Tibial artery (tissue), 4 donors: ENCODE measurements around the gene KLHL10.

Experiments used
- DNase-seq, 2 donors: peaks; one replicate each; pipeline ENCODE4 v3.0.0-alpha.2; 2019
- H3K27ac ChIP-seq, 2 donors: fragments of 200-600 bp; sonication (generic) in 1 of 2; 1 replicate in 1 of 2; 2 replicates in 1 of 2; pipeline ENCODE4 v1.5.1; 2018 to 2019; ENCODE audit warnings: mild to moderate bottlenecking in 1 of 2
- H3K27me3 ChIP-seq, 2 donors: fragments of 200-600 bp; sonication (generic) in 1 of 2; one replicate each; pipeline versions ENCODE4 v1.5.1 to v1.6.0; 2016 to 2019
- H3K36me3 ChIP-seq, 3 donors: fragments of 200-600 bp; sonication (generic) in 2 of 3; one replicate each; pipeline ENCODE4 v1.5.1; 2016 to 2019; ENCODE audit warnings: mild to moderate bottlenecking in 2 of 3
- H3K4me1 ChIP-seq, 4 donors: fragments of 200-600 bp; sonication (generic) in 2 of 4; 1 replicate in 3 of 4; 2 replicates in 1 of 4; pipeline ENCODE4 v1.5.1; 2016 to 2019
- H3K4me3 ChIP-seq, 2 donors: fragments of 200-600 bp; sonication (generic) in 1 of 2; 1 replicate in 1 of 2; 2 replicates in 1 of 2; pipeline ENCODE4 v1.5.1; 2018 to 2019; ENCODE audit warnings: mild to moderate bottlenecking in 2 of 2
- H3K9me3 ChIP-seq, 3 donors: fragments of 200-600 bp; sonication (generic) in 1 of 3; one replicate each; pipeline ENCODE4 v1.5.1; 2016 to 2019
- CTCF ChIP-seq, 2 experiments: fragments of 200-600 bp in 1 of 2; fragments of 450-650 bp in 1 of 2; IDR thresholded peaks; one replicate each; pipeline ENCODE4 v1.5.1; 2017 to 2019; ENCODE audit warnings: antibody characterized with exemption in 2 of 2, mild to moderate bottlenecking in 1 of 2, moderate library complexity in 1 of 2
- intact Hi-C: fragments of 100-400 bp; cut with DNase I; formaldehyde crosslinking; loops from one replicate; pipeline ENCODE4 v1.15.0; 2023; ENCODE audit warnings: low total_unique reads

KLHL10 gene

GRCh38 chr17:41860254-41860931 lies 22.8 kb downstream of the KLHL10 start:
- no peaks in the 10 kb centered on the region for H3K36me3 ChIP-seq
- no peak overlapping the region for H3K27ac ChIP-seq
- H3K9me3 ChIP-seq, result no peaks in the 10 kb centered on the region
- no peak for DNase-seq
- H3K27me3 ChIP-seq, result no peaks in the 10 kb centered on the region
- no peak for TF ChIP-seq CTCF (IDR thresholded peaks at IDR 0.05)
- intact Hi-C loops, result loop anchor here (10.0 kb wide), 1 partner anchor 46 kb away; the partner anchor contains the start of genes FKBP10 and P3H4
- H3K4me1 ChIP-seq, result peaks cover 0 to 38% (median 26%) of the 10 kb centered on the region in 4 donors
- H3K4me3 ChIP-seq, result no peak overlapping the region

- no peak for DNase-seq
- no peak overlapping the region for H3K27ac ChIP-seq
- H3K36me3 ChIP-seq, result peaks cover 0 to 12% (median 5%) of the 10 kb centered on the region in 3 donors
- intact Hi-C loops, result loop anchor here (10.0 kb wide), 1 partner anchor 48 kb away; the partner anchor contains the start of genes FKBP10 and P3H4
- no peaks in the 10 kb centered on the region for H3K27me3 ChIP-seq
- peaks cover 0 to 42% (median 26%) of the 10 kb centered on the region in 4 donors for H3K4me1 ChIP-seq
- TF ChIP-seq CTCF (IDR thresholded peaks at IDR 0.05), result no peak
- peak overlapping the region; percentile 96 to 100 for H3K4me3 ChIP-seq
- H3K9me3 ChIP-seq, result no peaks in the 10 kb centered on the region
Measured at GRCh38 chr17:41863074-41863848, 25.6 kb downstream of the KLHL10 start.

- no peaks in the 10 kb centered on the region for H3K9me3 ChIP-seq
- H3K27me3 ChIP-seq, result no peaks in the 10 kb centered on the region
- DNase-seq, result no peak
- peaks cover 0 to 42% (median 26%) of the 10 kb centered on the region in 4 donors for H3K4me1 ChIP-seq
- no peak for TF ChIP-seq CTCF (IDR thresholded peaks at IDR 0.05)
- peaks cover 0 to 21% (median 13%) of the 10 kb centered on the region in 3 donors for H3K36me3 ChIP-seq
- peak overlapping the region; percentile 96 to 100 for H3K4me3 ChIP-seq
- intact Hi-C loops, result loop anchor here (10.0 kb wide), 1 partner anchor 50 kb away; the partner anchor contains the start of genes FKBP10 and P3H4
- H3K27ac ChIP-seq, result peak overlapping the region; percentile 96 to 98
Measured at GRCh38 chr17:41864498-41864835, 26.8 kb downstream of the KLHL10 start.

- peaks cover 0 to 42% (median 25%) of the 10 kb centered on the region in 4 donors for H3K4me1 ChIP-seq
- peak within 1 kb of the TSS; percentile 96 to 100 for H3K4me3 ChIP-seq
- intact Hi-C loops, result loop anchor here (10.0 kb wide), 1 partner anchor 50 kb away; the partner anchor contains the start of genes FKBP10 and P3H4
Measured at GRCh38 chr17:41864836-41865595, 27.4 kb downstream of the KLHL10 start, which contains the start of gene KLHL11. TSS of gene KLHL11 (minus strand) at chr17:41865423. CDS start at chr17:41865370, 53 bp downstream.

More at GRCh38 chr17:41864836-41865595, 27.4 kb downstream of the KLHL10 start, which contains the start of gene KLHL11:
- peaks cover 0 to 27% (median 19%) of the 10 kb centered on the region in 3 donors for H3K36me3 ChIP-seq
- no peaks in the 10 kb centered on the region for H3K9me3 ChIP-seq
- H3K27me3 ChIP-seq, result no peaks in the 10 kb centered on the region
- peak; percentile 86 to 93 for DNase-seq
- peak; percentile 5 to 10 for TF ChIP-seq CTCF (IDR thresholded peaks at IDR 0.05)
- H3K27ac ChIP-seq, result peak within 1 kb of the TSS; percentile 96 to 98
